Muscle of leg (tissue), 16 donors: ENCODE measurements around the gene IZUMO1. TPM values are rescaled to one million over a fixed set of nuclear protein-coding genes. Genes with fewer than 3 reads are reported as not detected.
"Not testable (repeated sequence)": the region's sequence is repeated elsewhere in the genome, so short reads cannot be mapped to it uniquely, and the experiment has no call there.

Experiments used
- DNase-seq: peaks from one replicate; pipeline ENCODE4 v3.0.0; 2013
- H3K27ac ChIP-seq: one replicate; pipeline ENCODE4 v1.5.1; 2013; ENCODE audit warnings: mild to moderate bottlenecking, low read length, control low read depth
- H3K27me3 ChIP-seq: one replicate; pipeline ENCODE4 v1.6.1; 2013; ENCODE audit warnings: low read length; ENCODE audit not compliant: control insufficient read depth, insufficient read depth
- H3K36me3 ChIP-seq: one replicate; pipeline ENCODE4 v1.6.1; 2013; ENCODE audit warnings: low read length; ENCODE audit not compliant: control insufficient read depth, insufficient read depth
- H3K4me1 ChIP-seq: one replicate; pipeline ENCODE4 v1.6.1; 2013; ENCODE audit warnings: low read length; ENCODE audit not compliant: control insufficient read depth, insufficient read depth
- H3K4me3 ChIP-seq: one replicate; pipeline ENCODE4 v1.5.1; 2013; ENCODE audit warnings: low read length, control low read depth
- H3K9me3 ChIP-seq: replicated peaks from 2 replicates; pipeline ENCODE4 v1.6.1; 2013; ENCODE audit warnings: low read depth, low read length; ENCODE audit not compliant: control insufficient read depth
- WGBS: methylation state at CpG from one replicate; pipeline ENCODE4 v1.1.5; 2013; ENCODE audit warnings: missing lambda C conversion rate; ENCODE audit not compliant: insufficient coverage; 5-methylcytosine and 5-hydroxymethylcytosine counted together
- long read RNA-seq, 11 donors: transcript quantifications; one replicate each; lab custom pipeline, GENCODE V29; 2026
- polyA plus RNA-seq, 8 donors: library from polyadenylated mRNA; unstranded; fragments of 120-200 nt; gene quantifications; one replicate each; pipeline versions ENCODE4 v1.2.1 to v1.2.3, GENCODE V29; 2013; ENCODE audit warnings: inconsistent platforms in 1 of 8, low replicate concordance in 1 of 8; ENCODE audit not compliant: insufficient read length in 8 of 8, insufficient read depth in 1 of 8
- total RNA-seq: library from RNA; stranded (reverse); fragments of 120-200 nt; gene quantifications from one replicate; pipeline ENCODE4 v1.2.4, GENCODE V29; 2013

Gene IZUMO1
- 0.04 TPM for total RNA-seq
- 1 to 10 TPM in 2 of 8 donors, under 1 TPM in 6; 0.20 to 1.1 (median 0.85) TPM for polyA plus RNA-seq
- long read RNA-seq, donor 1 = 0 reads
- long read RNA-seq, donor 2 = 0 reads
- long read RNA-seq, donor 3 = 0 reads
- long read RNA-seq, donor 4 = 0 reads
- long read RNA-seq, donor 5 = 0 reads
- long read RNA-seq, donor 6 = 0 reads
- long read RNA-seq, donor 7 = 0 reads
- long read RNA-seq, donor 8 = 0 reads
- long read RNA-seq, donor 9 = 0 reads
- long read RNA-seq, donor 10 = 0 reads
- long read RNA-seq, donor 11 = 0 reads

DNA sequence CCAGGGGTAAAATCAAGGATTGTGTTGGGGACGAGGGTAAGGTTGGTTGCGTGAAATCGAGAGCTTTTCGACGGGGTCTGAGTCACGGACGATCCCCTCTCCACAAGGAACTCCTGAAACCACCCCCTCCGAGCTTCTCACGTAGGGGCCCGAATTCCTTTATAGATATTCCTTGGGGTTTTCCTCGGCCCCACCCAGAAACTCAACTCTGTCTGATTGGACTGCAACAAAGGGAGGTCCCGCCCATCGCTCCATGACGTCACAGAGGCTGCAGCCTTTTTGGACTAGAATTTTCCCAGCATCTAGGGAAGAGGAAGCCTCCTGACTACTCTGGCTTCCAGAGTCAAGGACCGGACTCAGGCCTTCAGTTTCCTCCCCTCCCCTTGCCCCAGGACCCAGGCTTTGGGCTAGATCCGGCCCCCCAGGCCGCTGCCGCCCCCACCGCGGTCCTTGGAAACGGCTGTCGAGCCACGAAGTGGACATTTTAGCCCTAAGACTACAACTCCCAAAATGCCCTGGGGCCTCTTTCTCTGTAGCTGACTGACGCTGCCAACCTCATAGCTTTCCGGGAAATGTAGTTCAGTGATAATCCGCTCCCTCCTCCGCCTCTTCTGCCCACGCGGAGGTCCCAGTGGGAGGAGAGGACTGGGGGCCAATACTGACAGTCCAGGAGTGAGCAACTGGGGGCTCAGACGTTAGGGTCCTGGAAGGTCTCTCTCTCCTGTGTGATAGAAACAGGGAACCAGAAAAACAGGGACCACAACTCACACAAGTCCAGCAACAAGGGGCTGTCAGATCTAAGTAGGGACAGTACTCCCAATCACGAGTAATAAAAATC is at the start of gene IZUMO1:
Gene IZUMO1 (minus strand): TSS at position 172 of the 838 bp plus-strand sequence. CDS start 1,050 bp downstream, outside the sequence.
- Histone ChIP-seq H3K4me3 (peak within 1 kb of the TSS; percentile 45), H3K27ac (peak within 1 kb of the TSS; percentile 92), H3K9me3 (peaks cover 2% of the 10 kb centered on the region), H3K36me3 (no peaks in the 10 kb centered on the region), H3K4me1 (peaks cover 16% of the 10 kb centered on the region), H3K27me3 (peaks cover 46% of the 10 kb centered on the region)
- peak; percentile 91 for DNase-seq
- WGBS = 0% methylated on average over 19 of the region's 31 CpGs

GRCh38 chr19:48795685-48796070 is 49.0 kb upstream of the IZUMO1 start:
- 46% methylated on average over 2 of the region's 2 CpGs for WGBS
- Histone ChIP-seq H3K36me3 (no peaks in the 10 kb centered on the region), H3K4me3 (no peak overlapping the region), H3K27ac (peak overlapping the region; percentile 88), H3K9me3 (no peaks in the 10 kb centered on the region), H3K4me1 (peaks cover 19% of the 10 kb centered on the region), H3K27me3 (no peaks in the 10 kb centered on the region)
- DNase-seq = no peak

DNA sequence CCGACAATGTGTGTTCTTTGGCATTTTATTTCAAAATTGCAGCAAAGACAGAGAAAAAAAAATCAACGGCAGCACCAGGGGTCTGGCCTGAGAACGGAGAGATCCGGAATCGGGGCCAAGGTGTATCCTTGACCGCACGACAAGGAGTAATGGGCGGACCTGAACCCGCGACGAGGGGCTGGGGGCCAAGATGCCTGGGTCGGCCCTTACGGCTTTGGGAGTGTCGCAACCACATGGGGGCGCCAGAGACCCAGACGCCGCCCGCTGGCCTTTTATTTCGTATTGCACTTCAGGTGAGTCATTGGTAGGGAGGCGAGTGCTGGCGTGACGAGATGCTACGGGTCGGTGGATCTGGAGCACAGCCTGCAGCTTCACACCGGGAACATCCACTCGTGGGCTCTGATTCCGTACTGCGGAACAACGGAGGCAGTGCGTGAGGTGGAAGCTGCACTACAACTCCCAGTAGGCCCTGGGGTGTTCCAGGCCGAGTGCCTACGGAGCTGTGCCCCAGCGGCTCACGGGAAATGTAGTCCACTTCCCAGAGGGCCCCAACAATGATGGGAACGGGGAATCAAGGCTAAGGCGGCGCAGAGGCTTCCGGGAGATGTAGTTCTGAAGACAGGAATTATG is 48.5 kb upstream of the IZUMO1 start:
- WGBS = 2% methylated on average over 38 of the region's 38 CpGs
- H3K4me3 ChIP-seq = peak overlapping the region; percentile 56
- no peaks in the 10 kb centered on the region for H3K9me3 ChIP-seq
- peaks cover 19% of the 10 kb centered on the region for H3K4me1 ChIP-seq
- peak; percentile 98 for DNase-seq
- H3K27me3 ChIP-seq = no peaks in the 10 kb centered on the region
- H3K27ac ChIP-seq = peak overlapping the region; percentile 88
- no peaks in the 10 kb centered on the region for H3K36me3 ChIP-seq

DNA sequence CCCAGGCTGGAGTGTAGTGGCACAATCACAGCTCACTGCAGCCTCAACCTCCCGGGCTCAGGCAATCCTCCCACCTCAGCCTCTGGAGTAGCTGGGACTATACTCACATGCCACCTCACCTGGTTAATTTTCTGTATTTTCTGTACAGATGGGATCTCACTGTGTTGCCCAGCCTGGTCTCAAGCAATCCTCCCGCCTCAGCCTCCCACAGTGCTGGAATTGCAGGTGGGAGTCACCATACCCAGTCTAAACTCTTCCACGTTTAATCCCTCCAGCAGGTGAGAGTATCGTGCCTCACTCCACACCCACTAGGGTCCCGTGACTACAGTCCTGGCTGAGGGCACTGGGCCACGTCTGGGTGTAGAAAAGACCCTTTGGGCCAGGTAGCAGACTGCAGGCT is 47.6 kb upstream of the IZUMO1 start:
- WGBS = 86% methylated on average over 4 of the region's 6 CpGs
- Histone ChIP-seq H3K27me3 (no peaks in the 10 kb centered on the region), H3K4me1 (peaks cover 17% of the 10 kb centered on the region), H3K4me3 (no peak overlapping the region), H3K27ac (no peak overlapping the region), H3K9me3 (no peaks in the 10 kb centered on the region), H3K36me3 (no peaks in the 10 kb centered on the region)
- DNase-seq = no peak

- Histone ChIP-seq H3K4me3 (no peak overlapping the region), H3K9me3 (no peaks in the 10 kb centered on the region), H3K36me3 (no peaks in the 10 kb centered on the region), H3K27ac (no peak overlapping the region), H3K4me1 (peaks cover 12% of the 10 kb centered on the region), H3K27me3 (no peaks in the 10 kb centered on the region)
- no peak for DNase-seq
- WGBS = 79% methylated on average over 4 of the region's 8 CpGs
Observed at GRCh38 chr19:48793271-48793670, 46.6 kb upstream of the IZUMO1 start.

DNA sequence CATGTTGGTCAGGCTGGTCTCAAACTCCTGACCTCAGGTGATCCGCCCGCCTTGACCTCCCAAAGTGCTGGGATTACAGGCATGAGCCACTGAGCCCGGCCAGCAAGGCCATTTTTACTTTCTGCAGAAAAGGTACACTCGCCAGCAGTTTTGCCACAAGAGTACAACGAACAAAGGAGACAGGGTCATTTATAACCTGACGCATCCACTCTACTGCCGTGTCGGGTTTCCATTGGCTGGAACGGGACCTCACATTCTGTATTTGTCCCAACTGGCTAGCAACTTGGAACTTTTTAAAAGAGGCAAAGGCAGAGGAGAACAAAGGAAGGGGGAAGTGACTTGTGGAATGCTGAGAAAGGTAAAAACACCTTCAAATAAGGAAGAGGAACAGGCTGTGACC is 40.6 kb upstream of the IZUMO1 start:
- WGBS = 92% methylated on average over 9 of the region's 9 CpGs
- not testable (repeated sequence) for H3K9me3 ChIP-seq, H3K36me3 ChIP-seq, DNase-seq, H3K27me3 ChIP-seq, H3K4me1 ChIP-seq, H3K27ac ChIP-seq, H3K4me3 ChIP-seq

DNA sequence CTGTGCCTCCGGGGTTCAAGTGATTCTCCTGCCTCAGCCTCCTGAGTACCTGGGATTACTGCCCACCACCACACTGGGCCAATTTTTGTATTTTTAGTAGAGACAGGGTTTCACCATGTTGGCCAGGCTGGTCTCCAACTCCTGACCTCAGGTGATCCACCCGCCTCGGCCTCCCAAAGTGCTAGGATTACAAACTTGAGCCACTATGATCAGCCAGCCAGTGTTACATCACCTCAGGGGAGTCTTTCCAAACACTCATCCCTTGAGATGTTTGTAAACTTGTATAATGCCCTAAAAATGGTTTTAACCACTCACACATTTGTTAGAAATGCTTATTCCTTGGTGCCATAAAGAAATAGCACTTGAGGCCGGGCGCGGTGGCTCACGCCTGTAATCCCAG is 39.7 kb upstream of the IZUMO1 start:
- DNase-seq, H3K4me1 ChIP-seq, H3K4me3 ChIP-seq, H3K27ac ChIP-seq, H3K36me3 ChIP-seq, H3K27me3 ChIP-seq, H3K9me3 ChIP-seq: not testable (repeated sequence)
- 100% methylated on average over 4 of the region's 7 CpGs for WGBS

DNA sequence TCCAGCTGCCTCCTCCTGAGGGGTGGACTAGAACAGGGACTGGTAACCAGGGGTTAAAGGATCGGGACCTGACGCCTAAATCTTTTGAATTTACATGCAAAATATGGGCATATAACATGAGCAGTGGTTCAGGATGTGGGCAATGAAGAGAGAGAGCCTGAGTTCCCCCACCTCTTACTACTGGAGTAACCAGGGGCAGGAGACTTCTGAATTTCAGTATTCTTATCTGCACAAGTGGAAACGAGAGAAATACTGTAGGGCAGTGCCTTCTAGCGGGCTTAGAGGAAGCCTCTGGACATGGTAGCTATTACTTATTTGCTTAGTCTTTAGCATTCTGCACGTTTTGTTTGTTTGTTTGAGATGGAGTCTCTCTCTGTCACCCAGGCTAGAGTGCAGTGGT is 37.8 kb upstream of the IZUMO1 start:
- 30% methylated on average over 3 of the region's 5 CpGs for WGBS
- Histone ChIP-seq H3K4me3 (no peak overlapping the region), H3K4me1 (peaks cover 7% of the 10 kb centered on the region), H3K9me3 (no peaks in the 10 kb centered on the region), H3K27me3 (no peaks in the 10 kb centered on the region), H3K36me3 (no peaks in the 10 kb centered on the region), H3K27ac (no peak overlapping the region)
- no peak for DNase-seq

- no peaks in the 10 kb centered on the region for H3K27me3 ChIP-seq
- H3K36me3 ChIP-seq = no peaks in the 10 kb centered on the region
- H3K4me1 ChIP-seq = peaks cover 7% of the 10 kb centered on the region
- no peak overlapping the region for H3K27ac ChIP-seq
- DNase-seq = no peak
- H3K4me3 ChIP-seq = no peak overlapping the region
- 52% methylated on average over 5 of the region's 14 CpGs for WGBS
- peaks cover 2% of the 10 kb centered on the region for H3K9me3 ChIP-seq
Observed at GRCh38 chr19:48780631-48781391, 34.1 kb upstream of the IZUMO1 start.
